ENCODE data around the gene ZBTB2.

ZBTB2 gene

DNA sequence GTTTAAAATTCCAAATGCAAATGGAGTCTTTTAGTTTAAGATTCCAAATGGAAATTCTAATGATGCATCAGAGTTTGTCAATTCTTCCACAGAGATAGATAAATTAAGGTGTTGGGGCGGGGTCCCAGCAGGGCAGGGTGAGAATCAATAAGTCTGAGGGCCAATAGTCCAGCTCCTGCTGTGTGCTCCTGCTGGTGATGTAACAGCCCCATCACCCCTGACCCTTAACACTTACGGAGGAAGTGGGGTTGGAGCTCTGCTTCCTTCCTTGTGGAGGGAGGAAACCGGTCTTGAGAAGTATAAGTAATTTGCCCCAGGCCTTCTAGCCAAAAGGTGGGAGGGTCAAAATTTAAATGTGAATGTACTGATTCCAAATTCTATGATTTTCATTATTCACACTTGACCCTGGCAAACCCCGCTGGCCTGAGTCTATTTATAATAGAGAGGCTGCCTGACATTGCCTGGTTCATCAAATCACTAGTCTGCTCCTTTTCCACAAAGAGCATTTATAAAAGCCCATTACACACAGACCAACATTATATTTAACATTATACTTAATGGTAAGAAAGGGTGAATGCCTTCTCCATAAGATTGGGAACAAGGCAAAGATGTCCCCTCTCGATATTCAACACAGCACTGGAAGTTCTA lies 17.2 kb downstream of the ZBTB2 start:
- H3K27ac ChIP-seq, result peak overlapping the region; percentile 49
- H3K27me3 ChIP-seq, result no peaks in the 10 kb centered on the region
- H3K4me1 ChIP-seq (ENCODE audit: control insufficient read depth in 1 of 2, insufficient read depth in 1 of 2, low read depth in 1 of 2, low read length in 1 of 2), result peaks cover 9 to 11% of the 10 kb centered on the region in 2 experiments
- peaks cover 29% of the 10 kb centered on the region for H3K36me3 ChIP-seq
- TF ChIP-seq, protein P1, sequence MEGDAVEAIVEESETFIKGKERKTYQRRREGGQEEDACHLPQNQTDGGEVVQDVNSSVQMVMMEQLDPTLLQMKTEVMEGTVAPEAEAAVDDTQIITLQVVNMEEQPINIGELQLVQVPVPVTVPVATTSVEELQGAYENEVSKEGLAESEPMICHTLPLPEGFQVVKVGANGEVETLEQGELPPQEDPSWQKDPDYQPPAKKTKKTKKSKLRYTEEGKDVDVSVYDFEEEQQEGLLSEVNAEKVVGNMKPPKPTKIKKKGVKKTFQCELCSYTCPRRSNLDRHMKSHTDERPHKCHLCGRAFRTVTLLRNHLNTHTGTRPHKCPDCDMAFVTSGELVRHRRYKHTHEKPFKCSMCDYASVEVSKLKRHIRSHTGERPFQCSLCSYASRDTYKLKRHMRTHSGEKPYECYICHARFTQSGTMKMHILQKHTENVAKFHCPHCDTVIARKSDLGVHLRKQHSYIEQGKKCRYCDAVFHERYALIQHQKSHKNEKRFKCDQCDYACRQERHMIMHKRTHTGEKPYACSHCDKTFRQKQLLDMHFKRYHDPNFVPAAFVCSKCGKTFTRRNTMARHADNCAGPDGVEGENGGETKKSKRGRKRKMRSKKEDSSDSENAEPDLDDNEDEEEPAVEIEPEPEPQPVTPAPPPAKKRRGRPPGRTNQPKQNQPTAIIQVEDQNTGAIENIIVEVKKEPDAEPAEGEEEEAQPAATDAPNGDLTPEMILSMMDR (IDR thresholded peaks at IDR 0.05), result no peak
- H3K9me3 ChIP-seq, result no peaks in the 10 kb centered on the region
- no peak overlapping the region for H3K4me3 ChIP-seq (ENCODE audit: low read depth in 1 of 2, low read length in 1 of 2)

DNA sequence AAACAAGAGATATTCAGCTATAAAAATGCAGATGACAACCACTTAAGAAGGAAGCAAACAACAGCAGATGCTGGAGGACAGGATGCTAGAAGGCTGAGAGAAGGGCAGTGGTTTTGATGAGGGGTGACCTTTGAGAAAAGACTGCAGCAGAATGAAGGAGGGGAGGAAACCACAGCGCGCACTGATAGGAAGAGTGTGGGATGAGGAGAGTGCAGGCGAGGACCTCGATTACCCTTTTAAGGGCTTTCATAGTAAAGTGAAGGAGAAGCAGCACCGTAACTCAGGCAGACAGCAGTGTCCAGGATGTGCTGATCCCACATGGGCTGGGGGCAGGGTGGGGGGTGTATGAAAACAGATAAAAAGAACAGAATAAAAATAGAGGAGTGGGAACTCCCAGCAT lies 19.2 kb downstream of the ZBTB2 start:
- Histone ChIP-seq H3K36me3 (peaks cover 31% of the 10 kb centered on the region), H3K4me1 (ENCODE audit: control insufficient read depth in 1 of 2, insufficient read depth in 1 of 2, low read depth in 1 of 2, low read length in 1 of 2) (peaks cover 9 to 11% of the 10 kb centered on the region in 2 experiments), H3K27ac (no peak overlapping the region), H3K27me3 (no peaks in the 10 kb centered on the region), H3K4me3 (ENCODE audit: low read depth in 1 of 2, low read length in 1 of 2) (no peak overlapping the region), H3K9me3 (no peaks in the 10 kb centered on the region)
- TF ChIP-seq, protein P1 (IDR thresholded peaks at IDR 0.05), result no peak

DNA sequence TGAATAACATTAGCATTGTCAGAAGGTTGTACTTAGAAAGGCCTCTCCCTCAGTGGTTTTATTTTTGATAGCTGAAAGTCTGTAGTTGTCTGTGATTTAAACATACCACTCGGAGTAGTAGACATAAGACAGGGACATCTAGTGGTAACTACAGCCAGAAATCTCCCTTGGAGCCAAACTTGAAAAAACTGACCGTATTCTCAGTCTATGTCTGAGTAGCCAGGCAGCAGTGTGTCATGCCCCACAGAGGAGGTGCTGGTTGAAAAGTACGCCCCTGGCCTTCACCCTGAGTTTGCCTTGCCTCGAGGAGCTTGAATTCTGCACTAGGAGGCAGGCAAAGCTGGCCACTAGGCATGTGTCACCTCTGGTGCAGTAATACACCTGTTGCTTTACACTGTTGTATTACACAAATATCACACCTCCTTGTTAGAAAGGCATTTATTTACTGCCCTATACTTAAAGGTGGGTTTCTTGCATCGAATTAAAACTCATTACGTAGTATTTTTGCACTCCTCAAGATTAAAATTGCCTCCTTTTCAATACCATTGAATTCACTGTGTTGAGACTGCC lies 20.8 kb downstream of the ZBTB2 start:
- TF ChIP-seq, protein P1 (IDR thresholded peaks at IDR 0.05), result no peak
- Histone ChIP-seq H3K9me3 (no peaks in the 10 kb centered on the region), H3K36me3 (peaks cover 43% of the 10 kb centered on the region), H3K4me1 (ENCODE audit: control insufficient read depth in 1 of 2, insufficient read depth in 1 of 2, low read depth in 1 of 2, low read length in 1 of 2) (peaks cover 9 to 11% of the 10 kb centered on the region in 2 experiments), H3K4me3 (ENCODE audit: low read depth in 1 of 2, low read length in 1 of 2) (no peak overlapping the region), H3K27me3 (no peaks in the 10 kb centered on the region), H3K27ac (no peak overlapping the region)

DNA sequence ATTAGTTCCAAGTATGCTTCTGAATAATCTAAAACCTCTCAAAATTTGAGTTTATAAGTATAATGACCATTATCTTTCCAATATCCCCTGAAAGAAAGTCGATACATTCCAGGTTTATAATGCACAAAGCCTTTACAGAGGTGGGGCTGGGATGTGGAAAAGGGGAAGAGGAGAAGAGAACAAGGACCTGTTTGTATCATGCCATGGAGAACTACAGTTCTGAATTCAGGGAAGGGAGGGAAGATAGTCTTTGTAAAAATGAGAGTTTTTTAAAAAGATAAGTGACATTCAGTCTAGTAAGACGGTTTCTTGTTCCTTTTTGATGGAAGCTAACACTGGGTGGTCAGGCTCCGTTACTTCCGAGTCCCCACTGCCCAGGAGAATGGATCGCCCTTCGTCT lies 26.1 kb downstream of the ZBTB2 start:
- TF ChIP-seq, protein P1 (IDR thresholded peaks at IDR 0.05), result no peak
- Histone ChIP-seq H3K27ac (no peak overlapping the region), H3K36me3 (peaks cover 41% of the 10 kb centered on the region)

DNA sequence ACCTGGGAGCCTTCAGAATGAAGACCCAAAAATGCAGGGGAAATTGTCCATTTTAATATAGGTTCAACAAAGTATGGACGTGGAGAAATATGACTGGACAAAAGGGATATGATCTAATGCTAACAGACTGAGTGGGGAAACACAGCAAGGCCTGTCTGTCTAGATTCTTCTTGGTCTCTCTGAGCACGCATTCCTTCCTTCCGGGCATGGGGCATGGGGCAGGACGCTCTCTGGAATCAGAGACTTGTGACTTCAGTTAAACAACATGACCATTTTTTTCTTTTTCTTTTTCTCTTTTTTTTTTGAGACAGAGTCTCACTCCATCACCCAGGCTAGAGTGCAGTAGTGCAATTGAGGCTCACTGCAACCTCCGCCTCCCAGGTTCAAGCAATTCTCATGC lies 31.9 kb downstream of the ZBTB2 start:
- Histone ChIP-seq H3K4me1 (ENCODE audit: control insufficient read depth in 1 of 2, insufficient read depth in 1 of 2, low read depth in 1 of 2, low read length in 1 of 2) (no peaks in the 10 kb centered on the region), H3K9me3 (no peaks in the 10 kb centered on the region)
- TF ChIP-seq, protein P1 (IDR thresholded peaks at IDR 0.05), result no peak

More for the DNA sequence above, 26.1 kb downstream of the ZBTB2 start:
- no peaks in the 10 kb centered on the region for H3K27me3 ChIP-seq
- no peaks in the 10 kb centered on the region for H3K4me1 ChIP-seq (ENCODE audit: control insufficient read depth in 1 of 2, insufficient read depth in 1 of 2, low read depth in 1 of 2, low read length in 1 of 2)
- H3K4me3 ChIP-seq (ENCODE audit: low read depth in 1 of 2, low read length in 1 of 2), result no peak overlapping the region
- no peaks in the 10 kb centered on the region for H3K9me3 ChIP-seq

More for the DNA sequence above, 31.9 kb downstream of the ZBTB2 start:
- no peak overlapping the region for H3K27ac ChIP-seq
- peaks cover 10% of the 10 kb centered on the region for H3K36me3 ChIP-seq
- no peak overlapping the region for H3K4me3 ChIP-seq (ENCODE audit: low read depth in 1 of 2, low read length in 1 of 2)
- no peaks in the 10 kb centered on the region for H3K27me3 ChIP-seq
